HG02852 (cell line): ENCODE measurements around the gene NUCB2.

Experiments used
- ATAC-seq: cut with Tn5 transposase; IDR thresholded peaks from one replicate; pipeline ENCODE4 v1.9.1; 2021; ENCODE audit warnings: mild to moderate bottlenecking, moderate library complexity; ENCODE audit not compliant: unreplicated experiment

The NUCB2 gene

GRCh38 chr11:17331669-17332068 is 55.1 kb downstream of the NUCB2 start:
- no peak for ATAC-seq

DNA sequence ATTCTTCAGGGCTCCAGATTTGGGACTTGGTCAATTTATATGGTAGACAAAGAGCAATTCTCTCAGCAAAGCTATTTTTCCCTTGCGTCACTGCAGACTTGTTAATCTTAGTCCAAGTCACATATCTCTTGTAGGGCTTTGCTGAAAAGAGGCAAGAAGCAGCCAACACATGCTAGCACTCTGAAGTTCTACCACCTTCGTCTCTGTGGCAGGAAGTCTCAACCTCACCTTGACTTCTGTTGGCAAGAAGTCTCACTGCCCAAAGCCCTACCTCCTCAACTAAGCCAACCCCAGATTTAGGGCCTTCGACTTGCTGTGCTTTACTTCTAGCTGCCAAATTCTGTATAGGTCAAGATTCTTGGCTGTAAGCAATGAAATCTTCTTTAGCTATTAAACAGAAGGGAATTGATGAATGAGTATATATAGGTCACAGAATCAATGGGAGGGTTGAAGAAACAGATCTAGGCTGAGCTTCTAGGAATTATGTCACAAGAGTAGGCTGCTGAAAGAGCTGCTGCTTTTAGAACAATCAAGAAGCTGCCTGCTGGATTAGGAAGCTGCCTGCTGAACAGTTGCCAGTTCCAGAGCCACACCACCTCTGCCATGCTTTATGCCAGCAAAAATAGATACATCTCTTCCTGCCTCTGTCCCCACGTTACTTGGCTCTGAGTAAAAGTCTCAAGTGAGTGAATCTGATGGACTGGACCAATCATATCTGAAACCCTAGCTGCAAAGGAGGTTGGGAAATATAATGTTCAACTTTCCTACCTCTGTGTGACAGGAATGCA is 57.5 kb downstream of the NUCB2 start:
- no peak for ATAC-seq

GRCh38 chr11:17343257-17343656 is 66.7 kb downstream of the NUCB2 start:
- ATAC-seq, result no peak

DNA sequence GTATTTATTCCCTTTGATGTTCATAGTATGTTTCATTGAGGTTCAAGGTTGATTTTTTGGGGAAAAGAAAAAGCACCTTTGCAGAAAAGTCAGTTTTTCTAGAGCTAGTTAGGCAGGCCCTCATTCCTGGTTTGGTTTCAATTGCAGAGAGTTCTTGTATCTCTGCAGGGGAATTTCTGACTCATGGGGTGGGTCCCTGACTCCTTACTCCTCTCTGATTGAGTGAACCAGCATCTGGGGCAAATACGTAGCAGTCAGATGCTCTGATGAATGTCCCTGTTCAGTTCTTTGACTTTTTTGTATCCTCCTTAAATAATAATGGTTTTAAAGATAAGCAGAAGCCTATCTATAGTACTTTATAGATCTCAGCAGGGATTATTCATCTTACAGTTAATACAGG is 67.4 kb downstream of the NUCB2 start:
- ATAC-seq, result no peak

- no peak for ATAC-seq
These were observed 71.1 kb downstream of the NUCB2 start for GRCh38 chr11:17347676-17348075.

- no peak for ATAC-seq
These were observed 74.1 kb downstream of the NUCB2 start for GRCh38 chr11:17350455-17351171.

GRCh38 chr11:17351172-17351509 is 74.6 kb downstream of the NUCB2 start:
- ATAC-seq, result no peak

DNA sequence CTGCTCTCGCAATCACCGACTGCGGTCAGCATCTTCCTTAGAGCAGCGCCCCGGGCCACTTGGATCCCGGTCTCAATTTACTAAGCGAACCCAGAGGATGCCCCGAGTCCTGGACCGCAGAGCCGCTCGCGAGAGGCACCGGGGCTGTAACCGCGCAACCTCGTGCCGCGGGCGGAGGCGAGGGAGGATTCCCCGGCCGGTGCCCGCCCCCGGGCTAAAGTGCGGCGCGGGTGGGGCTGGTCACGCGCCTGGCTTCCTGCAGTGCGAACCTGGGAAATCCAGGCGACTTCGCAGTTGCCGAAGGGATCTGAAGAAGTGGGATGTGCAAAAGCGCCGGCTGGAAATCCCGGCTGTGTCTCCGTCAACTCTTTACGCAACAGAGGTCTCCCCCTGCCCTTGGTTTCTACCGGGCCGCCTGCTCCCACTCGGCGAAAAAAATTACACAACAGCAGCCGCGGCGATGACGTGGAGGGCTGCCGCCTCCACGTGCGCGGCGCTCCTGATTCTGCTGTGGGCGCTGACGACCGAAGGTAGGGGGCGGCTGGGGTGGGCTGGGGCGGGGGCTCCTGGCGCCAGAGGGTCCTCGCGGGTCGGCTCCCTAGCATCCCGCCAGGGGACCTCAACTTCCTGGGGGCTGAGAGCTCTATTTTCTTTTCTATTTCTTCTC is 75.1 kb downstream of the NUCB2 start, which contains the start of gene NCR3LG1:
NCR3LG1 (plus strand) TSS at position 291 of the 667 bp plus-strand sequence; CDS start at position 461, 170 bp downstream.
- ATAC-seq, result peak; percentile 34

- ATAC-seq, result peak; percentile 44
These were observed 76.6 kb downstream of the NUCB2 start for GRCh38 chr11:17352950-17353820.

GRCh38 chr11:17353821-17354600 is 77.5 kb downstream of the NUCB2 start:
- no peak for ATAC-seq

GRCh38 chr11:17354601-17354991 is 78.1 kb downstream of the NUCB2 start:
- no peak for ATAC-seq

DNA sequence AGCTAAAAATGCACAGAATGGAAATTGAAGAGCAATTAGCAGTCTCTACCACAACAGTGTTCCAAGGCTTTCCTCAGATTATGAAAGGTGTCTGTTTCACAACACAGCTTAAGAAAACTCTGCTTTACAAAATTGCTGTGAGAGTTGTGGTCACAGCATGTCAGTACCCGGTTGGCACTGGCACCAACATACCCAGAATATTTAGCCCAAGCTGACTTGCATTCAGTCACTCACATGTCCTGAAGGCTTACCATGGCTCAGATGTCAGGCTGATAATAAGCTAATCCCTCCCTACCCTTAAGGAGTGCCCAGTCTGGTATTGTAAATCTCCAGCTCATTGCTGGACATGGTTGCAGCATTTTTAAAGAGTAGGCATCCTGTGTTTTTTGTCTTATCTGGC is 90.0 kb downstream of the NUCB2 start:
- no peak for ATAC-seq

GRCh38 chr11:17368551-17368950 is 92.0 kb downstream of the NUCB2 start:
- ATAC-seq, result no peak

DNA sequence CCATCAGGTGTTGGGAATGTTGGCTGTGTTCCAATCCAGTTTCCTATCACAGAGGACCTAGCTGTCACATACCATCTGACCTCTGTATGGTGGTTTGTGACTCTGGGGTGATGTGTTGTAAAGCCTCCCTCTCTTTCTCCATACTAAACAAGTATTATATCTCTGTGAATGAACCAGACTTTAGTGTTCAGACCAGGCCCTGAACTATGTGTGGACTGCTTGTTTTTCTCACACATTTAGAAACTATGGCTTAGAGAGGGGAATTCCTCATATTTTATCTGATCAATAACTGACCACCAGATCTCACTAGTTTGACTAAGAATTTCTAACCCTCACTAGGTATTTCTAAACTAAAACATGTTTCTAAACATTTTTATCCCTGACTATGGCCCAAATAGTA is 92.6 kb downstream of the NUCB2 start:
- peak; percentile 62 for ATAC-seq

DNA sequence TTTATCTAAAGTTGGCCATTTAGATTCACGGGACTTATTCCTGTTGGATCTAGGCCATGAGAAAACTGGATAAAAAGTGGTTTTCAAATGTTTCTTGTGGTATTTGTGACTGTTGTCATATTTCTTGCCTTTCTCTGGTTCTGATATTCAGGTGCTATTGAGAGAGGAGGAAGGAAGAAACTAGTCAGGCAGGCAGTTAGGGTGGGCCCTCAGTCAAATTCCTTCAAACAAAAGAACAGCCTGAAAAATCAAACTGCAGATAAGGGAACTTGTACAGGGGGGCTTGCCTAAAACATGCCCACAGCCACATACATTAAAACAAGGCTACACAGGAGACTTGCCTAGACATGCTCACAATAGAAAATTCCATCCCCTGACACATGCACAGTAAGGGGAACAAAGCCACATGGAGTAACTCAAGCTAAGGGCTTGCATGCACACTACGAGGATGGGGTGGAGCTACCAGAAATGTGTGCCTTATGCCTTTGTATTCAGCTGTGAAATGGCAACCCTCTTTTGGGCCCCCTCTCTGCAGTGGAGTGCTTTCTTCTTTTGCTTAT is 93.2 kb downstream of the NUCB2 start:
- ATAC-seq, result no peak

DNA sequence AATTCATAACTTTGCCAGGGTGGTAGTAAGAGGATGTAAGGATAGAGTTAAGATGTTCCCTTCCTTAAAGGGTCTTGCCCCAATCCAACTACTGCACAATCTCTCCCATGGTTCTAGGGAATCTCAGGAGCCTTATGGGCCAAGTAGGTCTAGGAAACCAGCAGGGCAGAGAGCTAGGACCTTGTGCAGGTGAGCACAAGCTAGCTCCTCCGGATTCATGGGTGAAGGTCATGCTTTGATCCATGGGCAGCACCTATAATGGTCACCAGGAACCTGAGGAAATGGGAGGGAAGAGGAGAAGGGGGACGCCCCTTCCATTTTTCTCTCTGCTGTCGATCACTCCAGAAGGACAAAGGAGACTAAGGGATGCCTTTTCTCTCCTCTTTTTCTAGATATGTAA is 95.1 kb downstream of the NUCB2 start:
- no peak for ATAC-seq

- no peak for ATAC-seq
These were observed 99.0 kb downstream of the NUCB2 start for GRCh38 chr11:17375547-17375946.

GRCh38 chr11:17376493-17376892 is 100.0 kb downstream of the NUCB2 start:
- ATAC-seq, result no peak

GRCh38 chr11:17378655-17379054 is 102.1 kb downstream of the NUCB2 start:
- no peak for ATAC-seq
